Activated naive CD4-positive, alpha-beta T cell (primary cell): ENCODE results near the gene PTPRN2.
"Not testable (repeated sequence)": the region's sequence is repeated elsewhere in the genome, so short reads cannot be mapped to it uniquely, and the experiment has no call there.

Source experiments
- DNase-seq, 4 experiments: peaks; one replicate each; lab custom pipeline; 2025; lab: John Stamatoyannopoulos, UW

Gene PTPRN2

GRCh38 chr7:158322616-158323530, 264.8 kb downstream of the PTPRN2 start:
- DNase-seq = no peak

GRCh38 chr7:158321936-158322615, 265.5 kb downstream of the PTPRN2 start:
- DNase-seq = no peak

- DNase-seq = no peak
Measured at GRCh38 chr7:158321056-158321700, 266.4 kb downstream of the PTPRN2 start.

GRCh38 chr7:158320328-158320727, 267.3 kb downstream of the PTPRN2 start:
- no peak for DNase-seq

- DNase-seq = no peak
Measured at GRCh38 chr7:158318511-158318913, 269.1 kb downstream of the PTPRN2 start.

- DNase-seq = no peak
Measured at GRCh38 chr7:158317238-158318205, 270.1 kb downstream of the PTPRN2 start.

GRCh38 chr7:158316466-158317031, 271.1 kb downstream of the PTPRN2 start:
- no peak for DNase-seq

GRCh38 chr7:158315881-158316280, 271.7 kb downstream of the PTPRN2 start:
- DNase-seq = no peak

- no peak for DNase-seq
Measured at GRCh38 chr7:158315326-158315725, 272.3 kb downstream of the PTPRN2 start.

GRCh38 chr7:158314394-158314793, 273.2 kb downstream of the PTPRN2 start:
- DNase-seq = no peak

GRCh38 chr7:158313931-158314330, 273.7 kb downstream of the PTPRN2 start:
- DNase-seq = no peak

- DNase-seq = no peak
Measured at GRCh38 chr7:158312789-158313188, 274.8 kb downstream of the PTPRN2 start.

GRCh38 chr7:158311791-158312190, 275.8 kb downstream of the PTPRN2 start:
- DNase-seq = no peak

GRCh38 chr7:158310924-158311666, 276.5 kb downstream of the PTPRN2 start:
- no peak for DNase-seq

- no peak for DNase-seq
Measured at GRCh38 chr7:158309868-158310763, 277.5 kb downstream of the PTPRN2 start.

GRCh38 chr7:158308001-158308400, 279.6 kb downstream of the PTPRN2 start:
- no peak for DNase-seq

- not testable (repeated sequence) for DNase-seq
Measured at GRCh38 chr7:158304072-158304471, 283.6 kb downstream of the PTPRN2 start.

GRCh38 chr7:158303121-158303520, 284.5 kb downstream of the PTPRN2 start:
- DNase-seq = no peak
